ENCODE results near the gene FGF11. TPM values are rescaled to one million over a fixed set of nuclear protein-coding genes. Genes with fewer than 3 reads are reported as not detected.

Gene FGF11
- total and polyA plus RNA-seq, 2 of the 4 experiments (the other 2 are of a cell fraction): 0.18 to 1.1 TPM

- Histone ChIP-seq H3K27me3 (ENCODE audit: control insufficient read depth, insufficient read depth, low read length) (no peaks in the 10 kb centered on the region), H2AFZ (replicated peaks; ENCODE audit: low read length, poor library complexity) (peak overlapping the region; percentile 80), H3K23ac (ENCODE audit: low read depth, low read length) (0 out of 2 replicates have a peak overlapping the region, but pooled peaks have one; percentile 6), H3K9me3 (ENCODE audit: control insufficient read depth, insufficient read depth, low read length) (no peaks in the 10 kb centered on the region), H2BK20ac (ENCODE audit: low read depth, low read length) (no peak overlapping the region), H3K9ac (ENCODE audit: low read depth, low read length) (peak overlapping the region; percentile 87), H3K4me3 (ENCODE audit: insufficient read depth, low read depth, low read length) (peak overlapping the region; percentile 70), H3K4ac (ENCODE audit: low read depth, low read length) (peak overlapping the region; percentile 8; the same call in 1 of the 2 replicates), H3K56ac (ENCODE audit: extremely low read depth, insufficient read depth, low read length) (no peak overlapping the region), H2BK5ac (ENCODE audit: low read depth, low read length, poor library complexity, severe bottlenecking) (no peak overlapping the region), H3K27ac (ENCODE audit: insufficient read depth, low read length) (no peak overlapping the region; the same call in 1 of the 2 replicates), H3K4me1 (ENCODE audit: control insufficient read depth, insufficient read depth, low read length) (peaks cover 8% of the 10 kb centered on the region), H3K18ac (ENCODE audit: low read depth, low read length) (no peak overlapping the region), H3K14ac (replicated peaks; ENCODE audit: low read depth, low read length) (no peak overlapping the region), H4K5ac (ENCODE audit: low read depth, low read length) (no peak overlapping the region), H4K91ac (ENCODE audit: insufficient read depth, low read depth, low read length) (no peak overlapping the region; the same call in 1 of the 2 replicates), H4K20me1 (ENCODE audit: insufficient read depth, low read length) (no peaks in the 10 kb centered on the region), H3K36me3 (ENCODE audit: control insufficient read depth, insufficient read depth, low read length) (peaks cover 41% of the 10 kb centered on the region), H2BK120ac (ENCODE audit: low read depth, low read length) (no peak overlapping the region), H3K9me1 (ENCODE audit: insufficient read depth, low read length) (peaks cover 7% of the 10 kb centered on the region; the same call in 1 of the 2 replicates), H2BK15ac (ENCODE audit: low read depth, low read length) (no peak overlapping the region), H2AK5ac (ENCODE audit: low read depth, low read length) (peak overlapping the region; percentile 37), H4K8ac (ENCODE audit: low read depth in 2 of 2, low read length in 2 of 2) (peak overlapping the region in 1 of 2 experiments; percentile 5; a peak in 2 of 4 replicates), H3K4me2 (ENCODE audit: low read depth, low read length) (peak overlapping the region; percentile 65), H2AK9ac (replicated peaks; ENCODE audit: low read depth, low read length, poor library complexity) (peak overlapping the region; percentile 86), H3K79me1 (ENCODE audit: low read depth in 1 of 2, low read length in 2 of 2) (peaks cover 14 to 32% of the 10 kb centered on the region in 2 experiments)
- 45% methylated on average over 14 of the region's 42 CpGs; no CpG with 5 or more reads in 1 of the 2 experiments for WGBS, 2 experiments (ENCODE audit: extremely low coverage in 2 of 2, insufficient read length in 1 of 2)
- DNase-seq (no peak), ATAC-seq (ENCODE audit: low read depth) (no peak)
- in situ Hi-C loops (cut with MboI; ENCODE audit: low sequenced_read_pairs): loop anchor here (5.0 kb wide), 1 partner anchor 36 kb away; the partner anchor contains the start of gene TMEM95
- ChIA-PET POLR2A (ENCODE audit: unreplicated experiment) (interaction anchor here (0.7 kb wide), 1 partner anchor 12 kb away, joined by 4 read pairs; no protein-coding TSS in a partner anchor), CTCF (no interaction called here)
- intact Hi-C loops (cut with micrococcal nuclease): no loop called here
- TF ChIP-seq RCOR1 (IDR thresholded peaks at IDR 0.05; ENCODE audit: insufficient replicate concordance, low read length): no peak
- TF ChIP-seq USF2 (IDR thresholded peaks at IDR 0.05; ENCODE audit: low read depth, low read length): no peak
- no peak for TF ChIP-seq BHLHE40 (IDR thresholded peaks at IDR 0.05; ENCODE audit: low read depth, low read length)
- no peak for TF ChIP-seq CEBPB (IDR thresholded peaks at IDR 0.05; ENCODE audit: low read depth, low read length)
- no peak for TF ChIP-seq ELK1 (IDR thresholded peaks at IDR 0.05; ENCODE audit: borderline replicate concordance, low read depth, low read length)
- dilution Hi-C loops (cut with HindIII; ENCODE audit: low sequenced_read_pairs, unreplicated experiment): no loop called here
- TSS peak; percentile 62 for BruUV-seq (replicated peaks)
These were observed 46.4 kb upstream of the FGF11 start for GRCh38 chr17:7392696-7393612.
